Bronchial epithelial cell (primary cell): ENCODE measurements around the gene C11orf91. TPM values are rescaled to one million over a fixed set of nuclear protein-coding genes. Genes with fewer than 3 reads are reported as not detected.

ENCODE experiments used
- DNase-seq: peaks from one replicate; pipeline ENCODE4 v3.0.0-alpha.2; 2010; ENCODE audit warnings: low read depth
- FAIRE-seq: peaks from 2 replicates; lab custom pipeline; 2011; peaks lifted over from hg19 to GRCh38; lab: Jason Lieb, UNC
- H3K27me3 ChIP-seq: 2 replicates; pipeline ENCODE4 v1.5.1; 2011; ENCODE audit warnings: low read length; ENCODE audit not compliant: control insufficient read depth, insufficient read depth
- H3K36me3 ChIP-seq: 2 replicates; pipeline ENCODE4 v1.5.1; 2011; ENCODE audit warnings: low read length; ENCODE audit not compliant: control insufficient read depth, insufficient read depth
- H3K4me3 ChIP-seq: 2 replicates; pipeline ENCODE4 v1.5.1; 2011; ENCODE audit warnings: mild to moderate bottlenecking, low read depth, low read length, control low read depth
- total RNA-seq: library from RNA; depleted of rRNA; stranded (reverse); fragments of >200 nt; gene quantifications from 2 replicates; pipeline ENCODE4 v1.2.1, GENCODE V29; 2014
- TF ChIP-seq, protein P1 (sequence below): IDR thresholded peaks from 2 replicates; pipeline ENCODE4 v1.5.1; 2011; ENCODE audit warnings: mild to moderate bottlenecking, moderate library complexity, low read length, control low read depth, inconsistent platforms; ENCODE audit not compliant: insufficient read depth, severe bottlenecking

C11orf91 gene
- total RNA-seq, 1 donor from 2014 or later: not detected

DNA sequence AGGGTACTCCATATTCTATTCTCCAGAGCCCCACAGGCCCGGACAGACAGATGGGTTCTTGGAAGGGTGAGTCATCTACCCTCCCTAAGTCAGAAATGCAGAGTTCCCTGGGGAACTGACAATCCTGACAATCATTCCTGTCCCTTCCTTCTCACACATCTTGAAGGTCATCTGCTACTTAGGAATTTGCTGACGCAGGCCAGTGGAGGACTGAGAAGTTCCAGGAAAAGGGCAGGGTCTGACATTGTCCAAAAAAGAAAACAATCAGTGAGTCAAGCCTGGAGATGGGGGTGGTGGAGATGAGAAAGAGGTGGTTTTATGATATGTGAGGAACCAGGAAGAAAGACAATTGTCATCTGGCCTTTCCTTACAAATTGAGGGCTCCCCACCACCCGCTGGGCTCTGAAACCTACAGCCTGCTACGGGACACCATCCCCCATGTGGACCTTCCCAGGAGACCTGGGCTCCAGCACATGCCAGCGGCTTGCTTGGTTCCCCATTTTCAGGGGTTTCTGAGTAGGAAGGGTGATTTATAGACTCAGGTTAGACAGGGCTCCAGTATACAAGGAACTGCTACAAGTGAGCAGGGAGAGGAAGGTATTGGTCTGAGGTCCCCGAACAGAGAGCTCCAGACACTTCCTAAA, 22.7 kb upstream of the C11orf91 start:
- FAIRE-seq: no peak
- H3K4me3 ChIP-seq: no peak overlapping the region
- TF ChIP-seq, protein P1, sequence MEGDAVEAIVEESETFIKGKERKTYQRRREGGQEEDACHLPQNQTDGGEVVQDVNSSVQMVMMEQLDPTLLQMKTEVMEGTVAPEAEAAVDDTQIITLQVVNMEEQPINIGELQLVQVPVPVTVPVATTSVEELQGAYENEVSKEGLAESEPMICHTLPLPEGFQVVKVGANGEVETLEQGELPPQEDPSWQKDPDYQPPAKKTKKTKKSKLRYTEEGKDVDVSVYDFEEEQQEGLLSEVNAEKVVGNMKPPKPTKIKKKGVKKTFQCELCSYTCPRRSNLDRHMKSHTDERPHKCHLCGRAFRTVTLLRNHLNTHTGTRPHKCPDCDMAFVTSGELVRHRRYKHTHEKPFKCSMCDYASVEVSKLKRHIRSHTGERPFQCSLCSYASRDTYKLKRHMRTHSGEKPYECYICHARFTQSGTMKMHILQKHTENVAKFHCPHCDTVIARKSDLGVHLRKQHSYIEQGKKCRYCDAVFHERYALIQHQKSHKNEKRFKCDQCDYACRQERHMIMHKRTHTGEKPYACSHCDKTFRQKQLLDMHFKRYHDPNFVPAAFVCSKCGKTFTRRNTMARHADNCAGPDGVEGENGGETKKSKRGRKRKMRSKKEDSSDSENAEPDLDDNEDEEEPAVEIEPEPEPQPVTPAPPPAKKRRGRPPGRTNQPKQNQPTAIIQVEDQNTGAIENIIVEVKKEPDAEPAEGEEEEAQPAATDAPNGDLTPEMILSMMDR: no peak
- DNase-seq: peak; percentile 81
- no peaks in the 10 kb centered on the region for H3K27me3 ChIP-seq
- H3K36me3 ChIP-seq: peaks cover 6% of the 10 kb centered on the region

DNA sequence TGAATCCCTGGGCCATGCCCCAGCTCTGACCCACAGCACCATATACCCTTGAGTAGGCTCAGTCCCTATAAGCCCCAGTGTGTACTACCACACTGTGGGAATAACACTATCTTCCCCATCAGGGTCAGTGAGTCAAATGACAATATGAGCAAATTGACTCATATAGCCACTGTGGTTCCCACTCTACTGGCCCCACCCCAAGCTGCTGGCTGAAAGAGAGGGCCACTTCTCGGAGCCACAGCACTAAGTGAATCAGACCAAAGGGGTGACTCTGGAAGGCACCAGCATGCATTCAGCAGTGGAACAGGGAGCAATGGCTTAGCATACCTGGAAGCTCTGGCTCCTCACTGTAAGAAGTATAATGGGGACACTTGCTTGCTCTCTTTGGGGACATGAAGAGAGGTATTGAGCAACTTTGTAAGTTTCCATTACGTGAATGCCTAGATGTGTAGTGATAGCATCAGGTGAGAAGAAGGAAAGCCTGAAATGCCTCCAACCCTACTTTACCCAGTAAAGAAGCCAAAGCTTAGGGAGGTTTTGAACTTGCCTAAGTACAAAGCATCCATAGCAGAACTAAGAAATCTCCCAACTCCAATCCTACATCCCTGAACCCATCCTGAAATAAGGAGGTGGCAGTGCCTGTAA, 22.1 kb upstream of the C11orf91 start:
- Histone ChIP-seq H3K36me3 (peaks cover 6% of the 10 kb centered on the region), H3K27me3 (no peaks in the 10 kb centered on the region), H3K4me3 (no peak overlapping the region)
- peak; percentile 65 for DNase-seq
- no peak for FAIRE-seq
- TF ChIP-seq, protein P1: no peak

DNA sequence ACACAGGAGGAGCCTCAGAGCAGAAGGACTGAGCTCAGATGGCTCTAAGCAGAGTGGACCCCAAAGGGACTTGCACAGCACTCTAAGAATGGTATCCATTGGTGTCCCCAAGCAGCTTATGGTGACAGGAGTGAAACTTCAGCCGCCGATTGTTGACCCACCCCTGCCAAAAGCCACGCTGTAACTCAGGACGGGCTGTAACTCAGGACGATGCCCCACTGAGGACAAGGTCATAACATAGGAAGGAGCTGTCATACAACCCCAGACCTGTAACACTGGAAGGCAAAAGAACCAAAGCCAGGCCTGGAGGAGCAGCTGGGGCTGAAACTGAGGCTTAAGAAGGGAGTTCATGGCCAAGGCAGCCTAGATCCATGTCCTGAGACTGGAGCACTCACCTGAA, 21.4 kb upstream of the C11orf91 start:
- peaks cover 6% of the 10 kb centered on the region for H3K36me3 ChIP-seq
- no peak for FAIRE-seq

DNA sequence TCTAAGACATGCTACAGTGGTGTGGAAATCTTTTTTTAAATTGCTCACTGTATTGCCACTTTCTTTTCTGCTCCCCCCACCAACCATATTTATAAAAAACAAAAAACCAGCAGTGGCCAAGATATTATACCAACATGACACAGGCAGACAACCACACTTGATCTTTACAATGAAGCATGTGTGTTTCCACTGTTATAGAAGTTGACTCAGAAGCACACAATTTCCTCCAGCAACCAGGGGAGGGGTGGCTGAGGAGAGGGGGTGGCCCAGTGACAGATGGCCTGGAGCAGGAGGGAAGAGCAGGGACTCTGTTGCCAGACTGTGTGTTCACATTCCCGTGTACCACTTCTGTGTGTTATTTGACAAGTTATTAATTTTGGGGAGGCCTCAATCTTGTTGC, 20.8 kb upstream of the C11orf91 start:
- DNase-seq (no peak), FAIRE-seq (no peak)
- TF ChIP-seq, protein P1: no peak
- Histone ChIP-seq H3K4me3 (no peak overlapping the region), H3K27me3 (no peaks in the 10 kb centered on the region), H3K36me3 (peaks cover 7% of the 10 kb centered on the region)

More for the DNA sequence above, 21.4 kb upstream of the C11orf91 start:
- no peak overlapping the region for H3K4me3 ChIP-seq
- no peak for DNase-seq
- TF ChIP-seq, protein P1: no peak
- H3K27me3 ChIP-seq: no peaks in the 10 kb centered on the region

DNA sequence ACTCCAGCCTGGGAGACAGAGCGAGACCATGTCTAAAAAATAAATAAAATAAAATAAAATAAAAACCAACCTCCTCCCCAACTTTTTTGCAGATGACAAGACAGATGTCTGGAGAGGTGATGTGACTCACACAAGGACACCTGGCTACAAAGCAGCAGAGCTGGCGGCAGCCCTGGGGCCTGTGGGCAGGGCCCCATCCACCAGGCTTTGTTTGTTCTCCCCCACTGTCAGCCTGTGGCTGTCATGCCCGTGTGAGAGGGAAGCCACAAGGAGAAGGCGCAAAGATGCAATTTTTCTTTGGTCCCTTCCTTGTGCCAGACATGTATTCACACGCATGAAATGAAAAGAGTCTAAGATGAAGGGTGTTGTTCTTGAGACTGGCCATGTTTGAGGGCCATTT, 19.0 kb upstream of the C11orf91 start:
- H3K36me3 ChIP-seq: peaks cover 8% of the 10 kb centered on the region
- no peaks in the 10 kb centered on the region for H3K27me3 ChIP-seq
- H3K4me3 ChIP-seq: no peak overlapping the region
- no peak for FAIRE-seq
- TF ChIP-seq, protein P1: no peak
- DNase-seq: no peak
